ENCODE measurements around the gene NDST1. TPM values are rescaled to one million over a fixed set of nuclear protein-coding genes. Genes with fewer than 3 reads are reported as not detected.

Gene NDST1
- total and polyA plus RNA-seq, 2 donors (not counting 3 experiments of a cell fraction or from before 2014, with no cell fraction given), result 38.6 to 102 TPM

- H3K4me3 ChIP-seq (replicated peaks in 1 of 3; ENCODE audit: insufficient read depth in 1 of 3, low read depth in 1 of 3, low read length in 3 of 3), result no peak overlapping the region
- ChIA-PET POLR2A (no interaction called here), CTCF (no interaction called here)
- no peaks in the 10 kb centered on the region for H4K20me1 ChIP-seq (replicated peaks; ENCODE audit: control insufficient read depth, extremely low read depth, insufficient read depth, low read length)
- no peaks in the 10 kb centered on the region for H3K36me3 ChIP-seq (ENCODE audit: control insufficient read depth in 2 of 2, extremely low read depth in 1 of 2, insufficient read depth in 2 of 2, low read length in 2 of 2)
- H3K9me1 ChIP-seq (replicated peaks; ENCODE audit: control insufficient read depth, extremely low read depth, insufficient read depth, low read length), result no peaks in the 10 kb centered on the region
- H3K4me1 ChIP-seq (ENCODE audit: control insufficient read depth, extremely low read depth, insufficient read depth, low read length), result peaks cover 2% of the 10 kb centered on the region
- TF ChIP-seq CTCF (IDR thresholded peaks at IDR 0.05; ENCODE audit: extremely low read depth in 1 of 2, insufficient read depth in 1 of 2, low read depth in 1 of 2, low read length in 2 of 2), result no peak
- dilution Hi-C loops (cut with MboI; ENCODE audit: extremely low pct_ligation_motif_present, low sequenced_read_pairs) (no loop called here), intact Hi-C loops (cut with micrococcal nuclease) (no loop called here)
- H3K27ac ChIP-seq (ENCODE audit: insufficient read depth, low read depth, low read length), result no peak overlapping the region
- H2AFZ ChIP-seq (ENCODE audit: low read depth, low read length), result no peak overlapping the region
- no peak for DNase-seq (ENCODE audit: low read depth, low spot score)
- H3K9ac ChIP-seq (replicated peaks; ENCODE audit: extremely low read depth, insufficient read depth, low read length), result no peak overlapping the region
- FAIRE-seq, result peak; percentile 15
- H3K9me3 ChIP-seq (replicated peaks; ENCODE audit: control insufficient read depth, insufficient read depth, low read length), result no peaks in the 10 kb centered on the region
- H3K4me2 ChIP-seq (ENCODE audit: insufficient read depth, low read length), result no peak overlapping the region
- no peaks in the 10 kb centered on the region for H3K79me2 ChIP-seq (ENCODE audit: control insufficient read depth, insufficient read depth, low read length)
- no peaks in the 10 kb centered on the region for H3K27me3 ChIP-seq (ENCODE audit: control insufficient read depth in 2 of 2, insufficient read depth in 2 of 2, low read length in 2 of 2)
- BruUV-seq (replicated peaks), result no TSS peak
Measured at GRCh38 chr5:150605546-150605945, 97.6 kb downstream of the NDST1 start.

GRCh38 chr5:150606476-150606875 is 98.5 kb downstream of the NDST1 start:
- no TSS peak for BruUV-seq (replicated peaks)
- dilution Hi-C loops (cut with MboI; ENCODE audit: extremely low pct_ligation_motif_present, low sequenced_read_pairs) (no loop called here), intact Hi-C loops (cut with micrococcal nuclease) (no loop called here)
- FAIRE-seq (no peak), DNase-seq (ENCODE audit: low read depth, low spot score) (no peak)
- ChIA-PET CTCF (no interaction called here), POLR2A (no interaction called here)
- no peaks in the 10 kb centered on the region for H3K27me3 ChIP-seq (ENCODE audit: control insufficient read depth in 2 of 2, insufficient read depth in 2 of 2, low read length in 2 of 2)
- H3K27ac ChIP-seq (ENCODE audit: insufficient read depth, low read depth, low read length), result no peak overlapping the region
- no peak overlapping the region for H3K4me3 ChIP-seq (replicated peaks in 1 of 3; ENCODE audit: insufficient read depth in 1 of 3, low read depth in 1 of 3, low read length in 3 of 3)
- H3K9me1 ChIP-seq (replicated peaks; ENCODE audit: control insufficient read depth, extremely low read depth, insufficient read depth, low read length), result no peaks in the 10 kb centered on the region
- no peak overlapping the region for H3K4me2 ChIP-seq (ENCODE audit: insufficient read depth, low read length)
- H3K9me3 ChIP-seq (replicated peaks; ENCODE audit: control insufficient read depth, insufficient read depth, low read length), result no peaks in the 10 kb centered on the region
- H2AFZ ChIP-seq (ENCODE audit: low read depth, low read length), result no peak overlapping the region
- no peaks in the 10 kb centered on the region for H4K20me1 ChIP-seq (replicated peaks; ENCODE audit: control insufficient read depth, extremely low read depth, insufficient read depth, low read length)
- H3K79me2 ChIP-seq (ENCODE audit: control insufficient read depth, insufficient read depth, low read length), result no peaks in the 10 kb centered on the region
- no peak overlapping the region for H3K9ac ChIP-seq (replicated peaks; ENCODE audit: extremely low read depth, insufficient read depth, low read length)
- TF ChIP-seq POLR2A (IDR thresholded peaks at IDR 0.05; ENCODE audit: low read depth, low read length), result no peak
- no peak for TF ChIP-seq POLR2AphosphoS5 (IDR thresholded peaks at IDR 0.05; ENCODE audit: insufficient read depth, low read depth, low read length)
- no peak for TF ChIP-seq CTCF (IDR thresholded peaks at IDR 0.05; ENCODE audit: extremely low read depth in 1 of 2, insufficient read depth in 1 of 2, low read depth in 1 of 2, low read length in 2 of 2)
- no peak for TF ChIP-seq MYC (IDR thresholded peaks at IDR 0.05; ENCODE audit: low read depth, low read length)
- TF ChIP-seq JUN (IDR thresholded peaks at IDR 0.05; ENCODE audit: borderline replicate concordance, insufficient read depth, insufficient read length, low read depth), result no peak
- TF ChIP-seq EZH2 (IDR thresholded peaks at IDR 0.05; ENCODE audit: borderline replicate concordance, low read depth, low read length, severe bottlenecking), result no peak
- no peak for TF ChIP-seq GATA2 (IDR thresholded peaks at IDR 0.05; ENCODE audit: insufficient read depth, insufficient read length, low read depth, low read length)
- TF ChIP-seq MAX (IDR thresholded peaks at IDR 0.05; ENCODE audit: insufficient read depth, insufficient read length), result no peak
- TF ChIP-seq FOS (IDR thresholded peaks at IDR 0.05; ENCODE audit: borderline replicate concordance, insufficient read depth, low read length), result no peak
- H3K4me1 ChIP-seq (ENCODE audit: control insufficient read depth, extremely low read depth, insufficient read depth, low read length), result peaks cover 2% of the 10 kb centered on the region
- H3K36me3 ChIP-seq (ENCODE audit: control insufficient read depth in 2 of 2, extremely low read depth in 1 of 2, insufficient read depth in 2 of 2, low read length in 2 of 2), result no peaks in the 10 kb centered on the region

Data from endothelial cell of umbilical vein (primary cell).